Right lobe of liver (tissue), 4 donors: ENCODE data around the gene DBH.

Experiments
- POLR2A ChIP-seq: fragments of 450-650 bp; IDR thresholded peaks from one replicate; pipeline ENCODE4 v1.6.1; 2017; ENCODE audit warnings: antibody characterized with exemption, mild to moderate bottlenecking
- TF ChIP-seq, protein P1 (sequence below), 4 donors: fragments of 200-600 bp in 3 of 4; fragments of 450-650 bp in 1 of 4; IDR thresholded peaks; one replicate each; pipeline versions ENCODE4 v1.5.1 to v1.8.0; 2016 to 2022; ENCODE audit warnings: antibody characterized with exemption in 4 of 4, mild to moderate bottlenecking in 2 of 4
- donor health status: DM: no; HTN: no; CAD: no.
- donor health status: DM: no; HTN: no; CAD: no.
- donor health status: DM: no; HTN: yes; CAD: no.

DNA sequence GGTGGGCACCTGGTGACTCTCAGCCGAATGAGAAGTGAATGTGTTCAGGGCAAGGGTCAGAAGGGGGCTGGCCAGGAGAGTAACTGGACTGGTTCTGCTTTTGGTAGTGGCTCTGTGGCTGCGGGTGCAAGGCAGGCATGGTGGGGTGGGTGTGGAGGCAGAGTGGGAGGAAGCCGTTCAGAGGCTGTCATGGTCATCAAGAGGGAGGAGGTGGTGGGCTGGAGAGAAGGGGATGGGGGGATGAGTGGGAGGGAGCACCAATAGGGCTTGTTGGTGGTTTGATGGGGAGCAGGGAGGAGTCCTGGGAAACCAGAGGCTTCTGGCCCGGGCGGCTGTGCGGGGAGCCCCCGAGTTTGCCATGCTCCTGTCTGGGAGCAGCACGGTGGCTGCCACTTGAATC, 40.3 kb upstream of the DBH start:
- TF ChIP-seq, protein P1, sequence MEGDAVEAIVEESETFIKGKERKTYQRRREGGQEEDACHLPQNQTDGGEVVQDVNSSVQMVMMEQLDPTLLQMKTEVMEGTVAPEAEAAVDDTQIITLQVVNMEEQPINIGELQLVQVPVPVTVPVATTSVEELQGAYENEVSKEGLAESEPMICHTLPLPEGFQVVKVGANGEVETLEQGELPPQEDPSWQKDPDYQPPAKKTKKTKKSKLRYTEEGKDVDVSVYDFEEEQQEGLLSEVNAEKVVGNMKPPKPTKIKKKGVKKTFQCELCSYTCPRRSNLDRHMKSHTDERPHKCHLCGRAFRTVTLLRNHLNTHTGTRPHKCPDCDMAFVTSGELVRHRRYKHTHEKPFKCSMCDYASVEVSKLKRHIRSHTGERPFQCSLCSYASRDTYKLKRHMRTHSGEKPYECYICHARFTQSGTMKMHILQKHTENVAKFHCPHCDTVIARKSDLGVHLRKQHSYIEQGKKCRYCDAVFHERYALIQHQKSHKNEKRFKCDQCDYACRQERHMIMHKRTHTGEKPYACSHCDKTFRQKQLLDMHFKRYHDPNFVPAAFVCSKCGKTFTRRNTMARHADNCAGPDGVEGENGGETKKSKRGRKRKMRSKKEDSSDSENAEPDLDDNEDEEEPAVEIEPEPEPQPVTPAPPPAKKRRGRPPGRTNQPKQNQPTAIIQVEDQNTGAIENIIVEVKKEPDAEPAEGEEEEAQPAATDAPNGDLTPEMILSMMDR (IDR thresholded peaks at IDR 0.05) = no peak
- TF ChIP-seq POLR2A = no peak
